GM18873 (cell line): ENCODE measurements around the gene PTEN.

Source experiments
- ATAC-seq: cut with Tn5 transposase; IDR thresholded peaks from one replicate; pipeline ENCODE4 v1.9.1; 2021; ENCODE audit warnings: mild to moderate bottlenecking, moderate library complexity, moderate number of reproducible peaks; ENCODE audit not compliant: unreplicated experiment, low FRiP score

PTEN gene

GRCh38 chr10:87961314-87961713, 97.9 kb downstream of the PTEN start:
- no peak for ATAC-seq

GRCh38 chr10:87966459-87966858, 103.0 kb downstream of the PTEN start:
- ATAC-seq, result no peak

- no peak for ATAC-seq
Observed at GRCh38 chr10:87973635-87974034, 110.2 kb downstream of the PTEN start.

- no peak for ATAC-seq
Observed at GRCh38 chr10:87974130-87974529, 110.7 kb downstream of the PTEN start.

- no peak for ATAC-seq
Observed at GRCh38 chr10:87974769-87975168, 111.3 kb downstream of the PTEN start.

- no peak for ATAC-seq
Observed at GRCh38 chr10:87976101-87976743, 112.8 kb downstream of the PTEN start.

GRCh38 chr10:87978166-87978565, 114.7 kb downstream of the PTEN start:
- ATAC-seq, result no peak

GRCh38 chr10:87979847-87980246, 116.4 kb downstream of the PTEN start:
- no peak for ATAC-seq

- ATAC-seq, result no peak
Observed at GRCh38 chr10:87983716-87984115, 120.3 kb downstream of the PTEN start.

- no peak for ATAC-seq
Observed at GRCh38 chr10:87987206-87987605, 123.8 kb downstream of the PTEN start.

- ATAC-seq, result no peak
Observed at GRCh38 chr10:87991946-87992345, 128.5 kb downstream of the PTEN start.

GRCh38 chr10:88004451-88004850, 141.0 kb downstream of the PTEN start:
- no peak for ATAC-seq

GRCh38 chr10:88006261-88006660, 142.8 kb downstream of the PTEN start:
- no peak for ATAC-seq

GRCh38 chr10:88008866-88009470, 145.5 kb downstream of the PTEN start:
- ATAC-seq, result no peak

GRCh38 chr10:88012641-88013040, 149.2 kb downstream of the PTEN start:
- ATAC-seq, result no peak

- no peak for ATAC-seq
Observed at GRCh38 chr10:88017781-88018180, 154.4 kb downstream of the PTEN start.

GRCh38 chr10:88019753-88020152, 156.3 kb downstream of the PTEN start:
- no peak for ATAC-seq
